Naive thymus-derived CD8-positive, alpha-beta T cell (primary cell): ENCODE results near the gene GBP4. TPM values are rescaled to one million over a fixed set of nuclear protein-coding genes. Genes with fewer than 3 reads are reported as not detected.

ENCODE experiments used
- polyA plus RNA-seq, 3 donors: library from polyadenylated mRNA; unstranded; fragments of 300-500 nt; fragmentation: Illumina TruSeq; gene quantifications; one replicate each; pipeline ENCODE4 v1.2.3, GENCODE V29; 2021
- total RNA-seq, 8 experiments: library from RNA in 2 of 8; stranded (reverse) in 2 of 8; gene quantifications; one replicate each; pipeline ENCODE4 v1.2.3 and lab custom pipeline; 2021 to 2026

The GBP4 gene
- total and polyA plus RNA-seq, 5 experiments from 2014 or later, result 23.1 to 37.5 (median 32.3) TPM

Other genes with a start within 250 kb of the GBP4 start
- 10 to 100 TPM; 26.6 to 28.2 TPM for gene KYAT3, start 206.3 kb downstream of the GBP4 start, total RNA-seq
- 10 to 100 TPM; 20.6 to 25.2 (median 22.8) TPM for gene KYAT3, start 206.3 kb downstream of the GBP4 start, polyA plus RNA-seq
- 10 to 100 TPM; 20.3 to 21.6 TPM for gene RBMXL1, start 206.3 kb downstream of the GBP4 start, total RNA-seq
- gene RBMXL1, start 206.3 kb downstream of the GBP4 start, polyA plus RNA-seq, result 10 to 100 TPM in 2 of 3 donors, 1 to 10 TPM in 1; 9.5 to 10.8 (median 10.2) TPM
- gene GBP3, start 176.1 kb downstream of the GBP4 start, total RNA-seq, result 10 to 100 TPM; 31.6 to 39.4 TPM
- 10 to 100 TPM in 1 of 3 donors, 1 to 10 TPM in 2; 7.7 to 10.4 (median 9.4) TPM for gene GBP3, start 176.1 kb downstream of the GBP4 start, polyA plus RNA-seq
- gene GBP1, start 133.7 kb downstream of the GBP4 start, total RNA-seq, result 10 to 100 TPM; 42.7 to 45.7 TPM
- 10 to 100 TPM; 41.1 to 60.5 (median 44.7) TPM for gene GBP1, start 133.7 kb downstream of the GBP4 start, polyA plus RNA-seq
- 100 to 1,000 TPM; 151 to 164 TPM for gene GBP2, start 72.8 kb downstream of the GBP4 start, total RNA-seq
- gene GBP2, start 72.8 kb downstream of the GBP4 start, polyA plus RNA-seq, result 10 to 100 TPM; 86.0 to 98.3 (median 90.2) TPM
- gene GBP7, start 22.9 kb downstream of the GBP4 start, total RNA-seq, result under 1 TPM in 1 of 2 experiments, not detected in 1; 0.14 TPM
- gene GBP7, start 22.9 kb downstream of the GBP4 start, polyA plus RNA-seq, result not detected
- 10 to 100 TPM; 19.9 to 22.2 TPM for gene GBP5, start 73.9 kb upstream of the GBP4 start, total RNA-seq
- 10 to 100 TPM; 24.6 to 51.9 (median 48.7) TPM for gene GBP5, start 73.9 kb upstream of the GBP4 start, polyA plus RNA-seq
- under 1 TPM; 0.10 to 0.19 TPM for gene GBP6, start 165.1 kb upstream of the GBP4 start, total RNA-seq
- gene GBP6, start 165.1 kb upstream of the GBP4 start, polyA plus RNA-seq, result under 1 TPM in 2 of 3 donors, not detected in 1; 0.18 to 0.27 TPM